ENCODE results near the gene NTNG2.
A peak's percentile ranks its signal among the peaks of the same experiment; 100 is the strongest.

NTNG2 gene

GRCh38 chr9:132142924-132143323 lies 18.9 kb upstream of the NTNG2 start:
- H3K27ac ChIP-seq (ENCODE audit: low read depth, low read length), result no peak overlapping the region
- no peak overlapping the region for H3K9ac ChIP-seq (ENCODE audit: low read length)
- H2BK12ac ChIP-seq (ENCODE audit: low read length), result no peak overlapping the region
- H3K23ac ChIP-seq (ENCODE audit: low read length), result no peak overlapping the region
- no peaks in the 10 kb centered on the region for H3K4me1 ChIP-seq (ENCODE audit: control insufficient read depth in 1 of 2, insufficient read depth in 2 of 2, low read length in 2 of 2)
- H3K4me2 ChIP-seq (ENCODE audit: low read length), result no peak overlapping the region
- WGBS (ENCODE audit: extremely low coverage, insufficient coverage, insufficient read length), result no CpG with 5 or more reads among the region's 9 CpGs
- H3K4me3 ChIP-seq (ENCODE audit: low read depth, low read length), result no peak overlapping the region
- H2AK5ac ChIP-seq (ENCODE audit: low read length), result no peak overlapping the region
- no peak overlapping the region for H4K12ac ChIP-seq (ENCODE audit: low read depth, low read length)
- H2BK5ac ChIP-seq (ENCODE audit: low read depth, low read length, poor library complexity), result no peak overlapping the region
- H3K14ac ChIP-seq (ENCODE audit: low read length), result no peak overlapping the region
- no peak for DNase-seq
- no peak overlapping the region for H3K4ac ChIP-seq (ENCODE audit: low read depth, low read length)
- H3K18ac ChIP-seq (ENCODE audit: low read length), result no peak overlapping the region
- H3K36me3 ChIP-seq (ENCODE audit: control insufficient read depth in 1 of 2, insufficient read depth in 2 of 2, low read length in 2 of 2), result no peaks in the 10 kb centered on the region
- no peaks in the 10 kb centered on the region for H3K79me2 ChIP-seq (ENCODE audit: control insufficient read depth, insufficient read depth, low read length, poor library complexity)
- no peak overlapping the region for H4K91ac ChIP-seq (ENCODE audit: low read depth, low read length)
- H2BK120ac ChIP-seq (ENCODE audit: insufficient read depth, low read length, poor library complexity), result no peak overlapping the region
- no peak overlapping the region for H2AFZ ChIP-seq (ENCODE audit: insufficient read depth, low read length, poor library complexity)
- no peak overlapping the region for H4K8ac ChIP-seq (ENCODE audit: low read depth, low read length)
- no peaks in the 10 kb centered on the region for H3K9me3 ChIP-seq (ENCODE audit: insufficient read depth, low read depth, low read length)
- no peaks in the 10 kb centered on the region for H3K27me3 ChIP-seq (ENCODE audit: insufficient read depth, low read length)
- no peaks in the 10 kb centered on the region for H3K79me1 ChIP-seq (ENCODE audit: low read length)

GRCh38 chr9:132143359-132143758 lies 18.5 kb upstream of the NTNG2 start:
- Histone ChIP-seq H2BK5ac (ENCODE audit: low read depth, low read length, poor library complexity) (no peak overlapping the region), H3K4me2 (ENCODE audit: low read length) (no peak overlapping the region), H2AFZ (ENCODE audit: insufficient read depth, low read length, poor library complexity) (no peak overlapping the region), H3K18ac (ENCODE audit: low read length) (no peak overlapping the region), H3K4me3 (ENCODE audit: low read depth, low read length) (no peak overlapping the region), H3K79me1 (ENCODE audit: low read length) (no peaks in the 10 kb centered on the region), H4K8ac (ENCODE audit: low read depth, low read length) (no peak overlapping the region), H3K14ac (ENCODE audit: low read length) (no peak overlapping the region), H4K12ac (ENCODE audit: low read depth, low read length) (no peak overlapping the region), H3K9me3 (ENCODE audit: insufficient read depth, low read depth, low read length) (no peaks in the 10 kb centered on the region), H2BK120ac (ENCODE audit: insufficient read depth, low read length, poor library complexity) (no peak overlapping the region), H3K4me1 (ENCODE audit: control insufficient read depth in 1 of 2, insufficient read depth in 2 of 2, low read length in 2 of 2) (no peaks in the 10 kb centered on the region), H3K4ac (ENCODE audit: low read depth, low read length) (no peak overlapping the region), H2AK5ac (ENCODE audit: low read length) (no peak overlapping the region), H3K36me3 (ENCODE audit: control insufficient read depth in 1 of 2, insufficient read depth in 2 of 2, low read length in 2 of 2) (no peaks in the 10 kb centered on the region), H3K23ac (ENCODE audit: low read length) (no peak overlapping the region), H4K91ac (ENCODE audit: low read depth, low read length) (no peak overlapping the region), H3K9ac (ENCODE audit: low read length) (no peak overlapping the region), H3K27me3 (ENCODE audit: insufficient read depth, low read length) (no peaks in the 10 kb centered on the region), H3K79me2 (ENCODE audit: control insufficient read depth, insufficient read depth, low read length, poor library complexity) (no peaks in the 10 kb centered on the region), H2BK12ac (ENCODE audit: low read length) (no peak overlapping the region), H3K27ac (ENCODE audit: low read depth, low read length) (no peak overlapping the region)
- no peak for DNase-seq
- WGBS (ENCODE audit: extremely low coverage, insufficient coverage, insufficient read length), result no CpG with 5 or more reads among the region's 6 CpGs

DNA sequence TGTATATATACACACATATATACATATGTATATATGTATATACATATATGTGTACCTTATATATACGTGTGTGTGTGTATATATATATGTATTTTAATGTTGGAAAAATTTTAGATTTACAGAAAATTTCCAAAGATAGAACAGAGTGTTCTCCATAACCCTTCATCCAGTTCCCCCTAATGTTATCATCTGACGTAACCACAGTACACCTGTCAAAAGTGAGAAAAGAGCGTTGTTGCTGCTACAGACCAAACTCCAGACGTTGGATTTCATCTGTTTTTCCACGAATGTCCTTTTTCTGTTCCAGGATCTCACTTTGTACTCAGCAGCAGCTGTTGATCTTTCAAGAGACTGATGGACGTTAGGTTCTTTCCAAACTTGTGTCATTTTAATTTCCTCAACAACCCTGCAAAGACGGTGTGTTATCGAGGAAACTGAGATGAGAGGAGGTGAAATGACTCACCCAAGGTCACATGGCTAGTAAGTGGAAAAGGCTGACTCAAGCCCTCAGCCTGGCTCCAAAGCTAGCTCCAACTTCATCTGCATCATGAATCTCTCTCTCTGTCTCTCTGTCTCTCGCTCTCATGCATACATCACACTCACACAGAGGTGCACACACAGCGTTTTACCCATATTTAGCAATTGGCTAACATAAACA lies 17.0 kb upstream of the NTNG2 start:
- Histone ChIP-seq H2BK120ac (ENCODE audit: insufficient read depth, low read length, poor library complexity) (no peak overlapping the region), H4K8ac (ENCODE audit: low read depth, low read length) (no peak overlapping the region), H3K79me1 (ENCODE audit: low read length) (no peaks in the 10 kb centered on the region), H3K27me3 (ENCODE audit: insufficient read depth, low read length) (no peaks in the 10 kb centered on the region), H4K91ac (ENCODE audit: low read depth, low read length) (no peak overlapping the region), H3K4me2 (ENCODE audit: low read length) (no peak overlapping the region), H4K12ac (ENCODE audit: low read depth, low read length) (no peak overlapping the region), H3K18ac (ENCODE audit: low read length) (no peak overlapping the region), H3K14ac (ENCODE audit: low read length) (no peak overlapping the region), H2AFZ (ENCODE audit: insufficient read depth, low read length, poor library complexity) (no peak overlapping the region), H2BK12ac (ENCODE audit: low read length) (no peak overlapping the region), H2AK5ac (ENCODE audit: low read length) (no peak overlapping the region), H3K9ac (ENCODE audit: low read length) (no peak overlapping the region), H3K23ac (ENCODE audit: low read length) (no peak overlapping the region), H3K4ac (ENCODE audit: low read depth, low read length) (no peak overlapping the region), H3K4me3 (ENCODE audit: low read depth, low read length) (no peak overlapping the region), H3K4me1 (ENCODE audit: control insufficient read depth in 1 of 2, insufficient read depth in 2 of 2, low read length in 2 of 2) (no peaks in the 10 kb centered on the region), H2BK5ac (ENCODE audit: low read depth, low read length, poor library complexity) (no peak overlapping the region), H3K79me2 (ENCODE audit: control insufficient read depth, insufficient read depth, low read length, poor library complexity) (no peaks in the 10 kb centered on the region), H3K9me3 (ENCODE audit: insufficient read depth, low read depth, low read length) (no peaks in the 10 kb centered on the region), H3K36me3 (ENCODE audit: control insufficient read depth in 1 of 2, insufficient read depth in 2 of 2, low read length in 2 of 2) (no peaks in the 10 kb centered on the region), H3K27ac (ENCODE audit: low read depth, low read length) (no peak overlapping the region)
- DNase-seq, result no peak
- WGBS (ENCODE audit: extremely low coverage, insufficient coverage, insufficient read length), result no CpG with 5 or more reads among the region's 10 CpGs

DNA sequence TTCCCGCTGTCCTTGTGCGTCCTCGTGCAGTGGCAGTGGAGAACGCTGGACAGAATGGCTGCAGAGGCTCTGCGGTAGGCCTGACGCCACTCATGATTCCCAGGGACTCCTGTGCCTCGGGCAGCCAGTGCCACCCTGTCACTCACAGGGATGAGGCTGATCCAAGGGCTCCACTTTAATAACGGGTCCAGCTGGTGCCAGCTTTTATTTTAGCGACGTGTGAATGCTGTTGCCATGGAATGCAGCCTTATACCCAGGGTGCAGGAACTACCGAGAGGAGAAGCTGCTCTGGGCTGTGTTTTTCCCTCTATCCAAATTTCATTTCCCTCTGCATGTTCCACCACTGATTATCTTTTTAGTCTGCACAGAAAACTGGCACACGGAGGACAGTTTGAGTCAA lies 15.8 kb upstream of the NTNG2 start:
- no peak overlapping the region for H3K4me2 ChIP-seq (ENCODE audit: low read length)
- no peak overlapping the region for H3K18ac ChIP-seq (ENCODE audit: low read length)
- no peak overlapping the region for H4K12ac ChIP-seq (ENCODE audit: low read depth, low read length)
- H2BK120ac ChIP-seq (ENCODE audit: insufficient read depth, low read length, poor library complexity), result no peak overlapping the region
- no peaks in the 10 kb centered on the region for H3K36me3 ChIP-seq (ENCODE audit: control insufficient read depth in 1 of 2, insufficient read depth in 2 of 2, low read length in 2 of 2)
- H3K9me3 ChIP-seq (ENCODE audit: insufficient read depth, low read depth, low read length), result no peaks in the 10 kb centered on the region
- no CpG with 5 or more reads among the region's 12 CpGs for WGBS (ENCODE audit: extremely low coverage, insufficient coverage, insufficient read length)
- H3K27me3 ChIP-seq (ENCODE audit: insufficient read depth, low read length), result no peaks in the 10 kb centered on the region
- H3K4ac ChIP-seq (ENCODE audit: low read depth, low read length), result no peak overlapping the region
- H3K79me2 ChIP-seq (ENCODE audit: control insufficient read depth, insufficient read depth, low read length, poor library complexity), result no peaks in the 10 kb centered on the region
- no peak overlapping the region for H3K9ac ChIP-seq (ENCODE audit: low read length)
- no peaks in the 10 kb centered on the region for H3K4me1 ChIP-seq (ENCODE audit: control insufficient read depth in 1 of 2, insufficient read depth in 2 of 2, low read length in 2 of 2)
- no peak overlapping the region for H3K23ac ChIP-seq (ENCODE audit: low read length)
- H2AFZ ChIP-seq (ENCODE audit: insufficient read depth, low read length, poor library complexity), result no peak overlapping the region
- H3K4me3 ChIP-seq (ENCODE audit: low read depth, low read length), result peak overlapping the region; percentile 8
- H2BK5ac ChIP-seq (ENCODE audit: low read depth, low read length, poor library complexity), result no peak overlapping the region
- H4K91ac ChIP-seq (ENCODE audit: low read depth, low read length), result no peak overlapping the region
- no peaks in the 10 kb centered on the region for H3K79me1 ChIP-seq (ENCODE audit: low read length)
- H2BK12ac ChIP-seq (ENCODE audit: low read length), result no peak overlapping the region
- H2AK5ac ChIP-seq (ENCODE audit: low read length), result no peak overlapping the region
- H3K27ac ChIP-seq (ENCODE audit: low read depth, low read length), result no peak overlapping the region
- no peak overlapping the region for H4K8ac ChIP-seq (ENCODE audit: low read depth, low read length)
- no peak for DNase-seq
- H3K14ac ChIP-seq (ENCODE audit: low read length), result no peak overlapping the region

Measured in trophoblast cell (in vitro differentiated cells and primary cell).